Measurements from ENCODE around the gene TAPBP.
"Not testable (repeated sequence)": the region's sequence is repeated elsewhere in the genome, so short reads cannot be mapped to it uniquely, and the experiment has no call there.

The TAPBP gene

GRCh38 chr6:33313709-33314514 lies at the start of gene TAPBP:
Gene TAPBP (minus strand): TSS chr6:33314078. CDS start chr6:33314041, 37 bp downstream.
- no peak for DNase-seq

- DNase-seq, result not testable (repeated sequence)
Observed at GRCh38 chr6:33363486-33363885, 49.6 kb upstream of the TAPBP start.

GRCh38 chr6:33359331-33359730 lies 45.5 kb upstream of the TAPBP start:
- no peak for DNase-seq

- DNase-seq, result not testable (repeated sequence)
Observed at GRCh38 chr6:33357160-33357871, 43.4 kb upstream of the TAPBP start.

GRCh38 chr6:33356295-33356694 lies 42.4 kb upstream of the TAPBP start:
- no peak for DNase-seq

- DNase-seq, result not testable (repeated sequence)
Observed at GRCh38 chr6:33355860-33356259, 42.0 kb upstream of the TAPBP start.

GRCh38 chr6:33347816-33348215 lies 33.9 kb upstream of the TAPBP start:
- DNase-seq, result no peak

- DNase-seq, result not testable (repeated sequence)
Observed at GRCh38 chr6:33346972-33347371, 33.1 kb upstream of the TAPBP start.

- DNase-seq, result peak; percentile 72
Observed at GRCh38 chr6:33344701-33345697, 31.1 kb upstream of the TAPBP start.

- DNase-seq, result no peak
Observed at GRCh38 chr6:33343953-33344611, 30.2 kb upstream of the TAPBP start.

- DNase-seq, result not testable (repeated sequence)
Observed at GRCh38 chr6:33343606-33343952, 29.7 kb upstream of the TAPBP start.

- no peak for DNase-seq
Observed at GRCh38 chr6:33339193-33339592, 25.3 kb upstream of the TAPBP start.

GRCh38 chr6:33336495-33336894 lies 22.6 kb upstream of the TAPBP start:
- DNase-seq, result no peak

GRCh38 chr6:33335916-33336315 lies 22.0 kb upstream of the TAPBP start:
- no peak for DNase-seq

- no peak for DNase-seq
Observed at GRCh38 chr6:33333666-33334065, 19.8 kb upstream of the TAPBP start.

- DNase-seq, result no peak
Observed at GRCh38 chr6:33330736-33331135, 16.9 kb upstream of the TAPBP start.

- no peak for DNase-seq
Observed at GRCh38 chr6:33329058-33329457, 15.2 kb upstream of the TAPBP start.

GRCh38 chr6:33324125-33324524 lies 10.2 kb upstream of the TAPBP start:
- no peak for DNase-seq

- DNase-seq, result no peak
Observed at GRCh38 chr6:33323623-33323948, 9.7 kb upstream of the TAPBP start.

GRCh38 chr6:33321227-33321626 lies 7.3 kb upstream of the TAPBP start:
- DNase-seq, result no peak

GRCh38 chr6:33320315-33321181 lies 6.7 kb upstream of the TAPBP start:
- no peak for DNase-seq

GRCh38 chr6:33319939-33320314 lies 6.0 kb upstream of the TAPBP start:
- DNase-seq, result no peak
